Activated CD4-positive, alpha-beta T cell treated with anti-CD3 and anti-CD28 coated beads, Interleukin-2, Interleukin-4, amounts not matched to agents 100 ng/mL and 50 ng/mL, durations not matched to agents 16 hours and 8 hours (primary cell): ENCODE results near the gene DAZ4.
"Not testable (repeated sequence)": the region's sequence is repeated elsewhere in the genome, so short reads cannot be mapped to it uniquely, and the experiment has no call there.

Experiments used
- DNase-seq: peaks from one replicate; pipeline ENCODE4 v3.0.0-alpha.2; 2020; ENCODE audit warnings: low spot score

DAZ4 gene

GRCh38 chrY:24833619-24834018, at the start of gene DAZ4:
TSS of gene DAZ4 (plus strand) at chrY:24833919. CDS start at chrY:24834127, 208 bp downstream.
- not testable (repeated sequence) for DNase-seq

- not testable (repeated sequence) for DNase-seq
Measured at GRCh38 chrY:24813293-24813692, 20.4 kb upstream of the DAZ4 start, which contains the start of gene DAZ3. TSS of gene DAZ3 (minus strand) at chrY:24813393. CDS start at chrY:24813185, 208 bp downstream.

DNA sequence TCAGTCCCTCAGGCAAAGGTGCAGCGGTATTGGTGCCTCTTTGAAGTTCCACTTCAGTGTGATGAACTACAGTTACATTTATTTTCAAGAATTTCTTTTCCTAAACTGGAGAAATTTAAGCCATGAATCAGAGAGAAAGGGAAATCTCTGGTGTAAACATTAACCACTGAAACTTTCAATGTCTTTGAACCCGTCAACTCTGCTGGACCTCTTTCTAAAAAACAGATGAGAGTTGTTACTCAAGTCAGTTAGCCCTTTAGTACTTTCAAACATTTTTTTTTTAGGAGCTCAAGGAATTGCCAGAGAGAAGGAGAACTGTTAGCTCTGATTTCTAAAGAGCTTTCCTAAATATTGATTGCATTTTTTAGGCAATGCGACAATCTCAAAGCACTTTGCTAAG, 11.9 kb upstream of the DAZ4 start:
- not testable (repeated sequence) for DNase-seq

- not testable (repeated sequence) for DNase-seq
Measured at GRCh38 chrY:24824184-24824879, 9.4 kb upstream of the DAZ4 start.

DNA sequence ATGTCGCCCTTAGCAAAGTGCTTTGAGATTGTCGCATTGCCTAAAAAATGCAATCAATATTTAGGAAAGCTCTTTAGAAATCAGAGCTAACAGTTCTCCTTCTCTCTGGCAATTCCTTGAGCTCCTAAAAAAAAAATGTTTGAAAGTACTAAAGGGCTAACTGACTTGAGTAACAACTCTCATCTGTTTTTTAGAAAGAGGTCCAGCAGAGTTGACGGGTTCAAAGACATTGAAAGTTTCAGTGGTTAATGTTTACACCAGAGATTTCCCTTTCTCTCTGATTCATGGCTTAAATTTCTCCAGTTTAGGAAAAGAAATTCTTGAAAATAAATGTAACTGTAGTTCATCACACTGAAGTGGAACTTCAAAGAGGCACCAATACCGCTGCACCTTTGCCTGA, 8.7 kb upstream of the DAZ4 start:
- DNase-seq: not testable (repeated sequence)
